ENCODE results near the gene PPP3CA. TPM values are rescaled to one million over a fixed set of nuclear protein-coding genes. Genes with fewer than 3 reads are reported as not detected.

The PPP3CA gene
- total RNA-seq, 1 donor = 64.4 TPM

DNA sequence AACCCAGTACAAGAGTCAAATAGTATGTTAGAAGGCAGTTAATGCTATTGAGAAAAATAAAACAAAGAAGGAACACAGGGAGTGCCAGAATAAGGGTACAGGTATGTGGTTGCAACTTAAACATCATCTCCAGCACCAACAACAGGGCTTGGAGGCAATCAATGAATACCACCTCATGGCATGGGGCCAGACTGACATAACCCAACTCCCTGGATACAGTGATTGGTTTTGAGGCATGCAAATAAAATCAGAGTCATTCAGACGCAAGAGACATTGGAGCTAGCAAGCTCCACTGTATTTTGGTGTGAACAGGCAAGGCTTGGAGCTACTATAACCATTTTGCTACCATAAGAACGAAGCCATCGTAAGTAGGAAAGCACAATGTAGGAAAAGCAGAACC lies 56.7 kb downstream of the PPP3CA start:
- no peak overlapping the region for H3K4me3 ChIP-seq (ENCODE audit: low read depth, low read length)
- no peak for TF ChIP-seq CTCF (IDR thresholded peaks at IDR 0.05; ENCODE audit: insufficient read depth, low read length)
- no peak for DNase-seq (ENCODE audit: low read depth)

- TF ChIP-seq CTCF (IDR thresholded peaks at IDR 0.05; ENCODE audit: insufficient read depth, low read length) = no peak
- no peak for DNase-seq (ENCODE audit: low read depth)
- H3K4me3 ChIP-seq (ENCODE audit: low read depth, low read length) = no peak overlapping the region
Measured at GRCh38 chr4:101289306-101289705, 58.0 kb downstream of the PPP3CA start.

DNA sequence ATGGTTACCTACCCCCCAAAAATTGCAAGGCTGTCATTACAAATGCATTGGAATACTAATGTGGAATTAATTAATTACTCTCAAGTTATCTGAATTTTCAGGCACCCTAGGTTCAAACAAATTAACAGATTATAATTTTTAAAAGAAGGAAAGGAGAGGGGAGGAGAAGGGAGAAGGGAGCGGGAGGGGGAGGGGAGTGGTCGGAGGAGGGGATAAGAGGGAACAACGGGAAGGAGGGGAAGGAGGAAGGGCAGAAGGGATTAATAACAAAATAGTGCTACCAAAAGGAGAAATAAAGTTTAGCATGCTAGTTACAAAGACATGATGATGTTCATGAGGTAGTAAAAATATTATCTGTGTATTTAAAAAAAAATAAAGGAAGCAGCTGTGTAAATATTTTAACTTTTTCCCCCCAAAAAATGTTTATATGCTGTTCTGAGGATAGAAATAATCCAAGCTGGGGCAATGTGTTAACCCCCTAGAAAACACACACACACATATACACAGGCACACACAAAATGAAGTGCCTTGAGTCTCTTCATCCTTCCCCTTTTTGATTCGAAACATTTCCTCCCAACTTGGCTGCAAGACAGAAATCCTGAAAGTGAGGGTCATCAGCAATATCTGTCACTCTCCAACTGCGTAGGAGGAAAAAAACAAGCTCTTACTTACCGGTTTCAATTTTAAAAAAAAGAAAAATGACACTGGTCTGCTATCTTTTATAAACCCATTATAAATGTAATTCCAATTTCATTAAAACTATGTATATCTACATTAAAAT lies 58.8 kb downstream of the PPP3CA start:
- TF ChIP-seq CTCF (IDR thresholded peaks at IDR 0.05; ENCODE audit: insufficient read depth, low read length) = no peak
- H3K4me3 ChIP-seq (ENCODE audit: low read depth, low read length) = no peak overlapping the region
- DNase-seq (ENCODE audit: low read depth) = no peak

- no peak for TF ChIP-seq CTCF (IDR thresholded peaks at IDR 0.05; ENCODE audit: insufficient read depth, low read length)
- no peak overlapping the region for H3K4me3 ChIP-seq (ENCODE audit: low read depth, low read length)
- DNase-seq (ENCODE audit: low read depth) = no peak
Measured at GRCh38 chr4:101287324-101287723, 60.0 kb downstream of the PPP3CA start.

GRCh38 chr4:101286663-101287062 lies 60.7 kb downstream of the PPP3CA start:
- H3K4me3 ChIP-seq (ENCODE audit: low read depth, low read length) = no peak overlapping the region
- TF ChIP-seq CTCF (IDR thresholded peaks at IDR 0.05; ENCODE audit: insufficient read depth, low read length) = no peak
- DNase-seq (ENCODE audit: low read depth) = no peak

GRCh38 chr4:101285985-101286384 lies 61.3 kb downstream of the PPP3CA start:
- no peak for DNase-seq (ENCODE audit: low read depth)
- no peak for TF ChIP-seq CTCF (IDR thresholded peaks at IDR 0.05; ENCODE audit: insufficient read depth, low read length)
- H3K4me3 ChIP-seq (ENCODE audit: low read depth, low read length) = no peak overlapping the region

GRCh38 chr4:101284546-101284945 lies 62.8 kb downstream of the PPP3CA start:
- peak; percentile 20 for DNase-seq (ENCODE audit: low read depth)
- H3K4me3 ChIP-seq (ENCODE audit: low read depth, low read length) = no peak overlapping the region
- TF ChIP-seq CTCF (IDR thresholded peaks at IDR 0.05; ENCODE audit: insufficient read depth, low read length) = no peak

Measured in fibroblast of the aortic adventitia (primary cell).